NCI-H526 (cell line): ENCODE data around the gene MDGA2.
"Not testable (repeated sequence)": the region's sequence is repeated elsewhere in the genome, so short reads cannot be mapped to it uniquely, and the experiment has no call there.

Source experiments
- DNase-seq, 2 experiments: peaks; one replicate each; lab custom pipeline; 2025; lab: John Stamatoyannopoulos, UW

MDGA2 gene

DNA sequence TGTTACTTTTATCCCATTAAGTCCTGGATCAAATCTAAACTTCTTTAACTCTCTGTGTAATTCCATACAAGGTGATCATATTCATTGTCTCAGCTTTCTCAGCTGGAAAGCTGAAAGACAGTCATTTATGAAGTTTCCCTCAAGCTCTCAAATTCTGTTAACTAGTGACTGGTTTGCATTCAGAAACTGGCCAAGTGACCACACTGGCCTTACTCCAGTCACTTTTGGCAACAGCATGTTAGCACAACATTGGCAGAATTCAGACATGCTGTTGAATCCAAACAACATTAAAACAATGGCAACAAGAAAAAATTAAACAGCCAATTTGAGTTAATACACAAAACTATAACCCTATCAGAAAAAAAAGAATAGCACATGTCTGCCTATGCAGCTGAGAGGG is 343.3 kb downstream of the MDGA2 start:
- no peak for DNase-seq

DNA sequence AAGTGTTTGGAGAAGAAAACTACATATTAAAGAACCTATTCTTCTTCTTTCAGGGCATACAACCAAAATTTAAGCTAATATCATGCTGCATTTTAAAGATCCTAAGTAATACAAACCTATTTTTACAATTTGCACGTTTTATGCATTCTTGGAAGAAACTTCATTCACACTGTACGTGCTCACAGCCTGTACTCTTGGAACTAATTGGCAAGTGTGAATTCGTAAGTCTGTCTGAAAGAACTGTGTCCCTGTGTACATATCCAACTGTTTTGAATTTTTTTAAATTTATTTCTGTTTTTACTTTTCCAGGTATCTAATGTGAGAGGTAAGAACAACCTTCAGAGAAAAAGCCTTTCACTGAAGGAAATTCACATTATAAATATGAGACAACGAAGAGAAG is 347.0 kb downstream of the MDGA2 start:
- no peak for DNase-seq

DNA sequence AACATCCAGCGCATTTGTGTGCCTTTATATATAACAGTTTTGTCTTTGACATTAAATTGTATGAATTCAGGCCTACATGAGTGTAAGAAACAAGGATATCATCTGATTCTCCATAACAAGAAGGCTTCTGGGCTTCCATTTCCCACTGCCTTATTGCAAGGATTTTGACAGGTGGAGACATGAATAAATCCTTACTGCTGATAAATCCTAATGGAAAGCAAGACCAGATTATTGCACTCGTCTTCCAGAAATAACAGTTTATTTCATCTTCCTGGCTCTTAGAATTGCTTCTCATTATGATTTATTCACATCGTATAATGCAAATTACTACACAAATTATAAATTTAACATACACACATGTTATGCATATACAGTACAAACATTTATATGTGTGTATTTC is 348.1 kb downstream of the MDGA2 start:
- peak in 1 of 2 experiments; percentile 4 for DNase-seq

DNA sequence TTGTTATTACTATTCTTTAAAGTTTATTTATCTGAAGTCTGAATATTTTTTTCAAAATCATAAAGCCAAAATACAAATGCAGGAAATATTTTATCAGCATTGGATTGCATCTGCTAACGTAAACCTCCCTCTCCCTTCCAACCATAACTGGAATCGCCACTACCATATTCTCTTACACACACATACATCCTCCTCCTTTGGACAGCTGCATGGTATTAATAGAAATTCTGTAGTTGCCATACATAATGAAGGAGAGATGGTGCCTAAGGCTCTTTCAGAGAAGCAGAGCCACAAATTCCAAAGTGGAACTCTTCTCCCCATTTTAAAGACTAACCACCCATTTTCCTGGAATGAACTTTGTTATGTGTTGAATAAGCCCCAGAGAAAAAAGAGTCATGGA is 352.7 kb downstream of the MDGA2 start:
- no peak for DNase-seq

DNA sequence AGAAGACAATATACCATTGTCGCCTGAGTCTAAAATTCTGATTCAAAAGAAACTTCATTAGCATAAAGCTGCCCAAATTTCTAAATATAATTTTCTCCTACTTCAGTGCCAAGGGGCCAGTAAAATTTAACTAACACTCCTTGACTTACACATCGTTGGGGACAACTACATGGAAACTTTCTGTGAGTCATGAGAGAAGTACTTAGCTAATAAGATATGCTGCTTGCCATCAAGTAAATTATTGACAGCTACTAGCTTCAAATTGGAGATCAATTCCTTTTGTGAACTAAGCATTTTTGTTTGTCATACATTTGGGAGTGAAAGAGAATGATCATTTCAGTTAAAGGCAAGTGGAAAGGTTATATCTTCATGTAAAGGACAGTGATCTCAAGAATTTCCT is 373.3 kb downstream of the MDGA2 start:
- DNase-seq: no peak

DNA sequence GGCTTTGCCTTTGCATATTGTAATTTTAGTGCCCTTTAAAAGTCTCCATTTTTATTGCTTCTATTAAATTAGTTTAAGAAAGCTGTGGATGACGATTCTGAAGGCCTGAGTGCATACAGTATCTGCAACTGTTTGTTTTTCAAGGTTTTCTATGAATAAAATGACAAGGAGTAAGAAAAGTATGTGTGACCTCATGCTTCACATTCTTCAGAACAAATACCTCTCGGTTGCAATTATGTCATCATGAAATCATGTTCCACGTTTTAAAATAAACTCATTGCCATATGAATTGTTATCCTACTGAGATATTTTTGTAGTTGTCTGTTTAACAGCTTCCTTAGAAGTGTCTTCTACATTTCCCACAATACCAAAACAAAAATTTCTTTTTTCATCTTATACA is 374.6 kb downstream of the MDGA2 start:
- no peak for DNase-seq

DNA sequence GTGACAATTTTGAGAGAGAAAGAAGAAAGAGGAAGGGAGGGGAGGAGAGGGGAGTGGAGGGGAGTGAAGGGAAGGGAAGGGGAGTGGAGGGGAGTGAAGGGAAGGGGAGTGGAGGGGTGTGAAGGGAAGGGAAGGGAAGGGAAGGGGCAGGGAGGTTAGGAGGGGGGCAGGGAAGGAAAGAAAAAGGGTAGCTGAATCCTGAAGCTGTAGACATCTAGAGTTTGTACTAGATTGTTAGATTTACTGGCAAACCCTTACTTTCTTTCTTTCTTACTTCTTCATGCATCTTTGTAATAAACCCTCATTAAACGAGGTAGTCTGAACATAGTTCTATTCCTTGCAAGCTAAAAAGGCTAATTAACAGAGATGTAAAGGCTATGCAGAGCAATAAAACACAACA is 378.0 kb downstream of the MDGA2 start:
- DNase-seq: no peak

DNA sequence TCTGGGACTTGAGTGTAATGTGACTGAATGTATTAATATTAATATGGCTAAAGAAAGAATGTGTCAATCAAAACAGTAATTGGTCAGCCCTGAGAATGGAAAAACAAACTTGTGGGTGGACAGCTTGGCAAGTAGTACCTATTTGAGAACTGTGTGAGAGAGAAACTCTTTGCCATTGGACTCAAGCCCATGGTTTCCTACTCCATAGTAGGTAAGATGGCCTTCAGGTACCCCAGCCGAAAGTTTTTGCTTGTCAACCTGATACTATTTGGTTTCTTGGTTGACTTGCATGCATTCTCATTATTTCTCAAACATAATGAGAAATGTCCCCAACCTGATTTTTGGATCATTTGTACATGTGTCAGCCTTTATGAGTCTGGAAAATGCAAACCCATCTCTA is 391.1 kb downstream of the MDGA2 start:
- no peak for DNase-seq

DNA sequence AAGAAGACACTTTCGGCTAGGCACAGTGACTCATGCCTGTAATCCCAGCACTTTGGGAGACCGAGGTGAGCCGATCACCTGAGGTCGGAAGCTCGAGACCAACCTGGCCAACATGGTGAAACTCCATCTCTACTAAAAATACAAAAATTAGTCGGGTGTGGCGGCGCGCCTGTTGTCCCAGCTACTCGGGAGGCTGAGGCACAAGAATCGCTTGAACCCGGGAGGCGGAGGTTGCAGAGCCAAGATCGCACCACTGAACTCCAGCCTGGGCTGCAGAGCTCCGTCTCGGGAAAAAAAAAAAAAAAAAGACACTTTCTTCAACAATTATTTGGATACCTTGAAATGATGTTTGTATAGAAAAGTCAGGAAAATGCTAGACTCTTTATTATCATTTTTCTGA is 393.6 kb downstream of the MDGA2 start:
- not testable (repeated sequence) for DNase-seq

DNA sequence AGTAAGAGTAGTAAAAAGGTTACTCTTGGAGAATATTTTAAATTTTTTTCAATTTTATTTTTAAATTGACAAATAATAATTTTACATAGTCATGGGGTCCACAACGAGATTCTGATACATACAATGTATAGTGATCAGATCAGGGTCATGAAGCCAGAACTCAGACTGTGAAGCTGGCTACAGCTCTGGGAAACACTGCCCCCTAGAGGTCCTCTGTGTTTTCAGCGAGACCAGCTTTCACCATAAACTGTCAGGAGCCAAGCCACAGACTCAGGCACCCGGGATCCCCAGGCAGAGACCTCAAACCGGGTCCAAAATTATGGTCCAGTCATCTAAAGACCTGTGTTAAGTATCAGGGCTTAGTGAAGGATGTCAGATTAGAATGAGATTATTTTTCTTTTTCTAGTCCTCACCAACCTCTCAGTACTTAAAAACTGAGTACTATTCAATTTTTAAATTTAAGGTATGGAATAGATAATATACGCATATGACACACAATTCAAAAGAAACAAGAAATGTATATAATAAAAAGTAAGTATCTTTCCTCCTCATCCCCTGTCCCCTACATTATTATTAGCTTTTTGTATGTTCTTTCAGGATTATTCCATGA is 397.1 kb downstream of the MDGA2 start:
- peak; percentile 43 to 82 for DNase-seq

DNA sequence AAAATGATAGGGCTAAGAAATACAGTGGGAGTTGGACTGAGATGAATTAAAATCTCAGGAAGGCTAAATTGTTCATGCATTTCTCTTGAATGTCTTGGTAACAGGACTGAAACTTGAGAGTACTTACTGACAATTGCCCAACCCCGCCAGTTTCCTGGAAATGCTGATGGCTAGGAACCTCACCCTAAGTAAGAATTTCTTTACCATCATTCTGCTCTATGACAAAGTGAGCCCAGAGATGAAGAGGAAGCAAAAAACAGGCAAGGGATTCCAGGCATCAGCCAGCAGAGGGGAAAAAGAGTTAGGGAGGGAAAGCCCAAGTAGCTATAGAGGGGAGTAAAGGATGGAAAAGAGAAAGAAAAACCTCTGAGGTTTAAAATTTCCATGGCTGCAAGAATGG is 397.7 kb downstream of the MDGA2 start:
- DNase-seq: no peak

DNA sequence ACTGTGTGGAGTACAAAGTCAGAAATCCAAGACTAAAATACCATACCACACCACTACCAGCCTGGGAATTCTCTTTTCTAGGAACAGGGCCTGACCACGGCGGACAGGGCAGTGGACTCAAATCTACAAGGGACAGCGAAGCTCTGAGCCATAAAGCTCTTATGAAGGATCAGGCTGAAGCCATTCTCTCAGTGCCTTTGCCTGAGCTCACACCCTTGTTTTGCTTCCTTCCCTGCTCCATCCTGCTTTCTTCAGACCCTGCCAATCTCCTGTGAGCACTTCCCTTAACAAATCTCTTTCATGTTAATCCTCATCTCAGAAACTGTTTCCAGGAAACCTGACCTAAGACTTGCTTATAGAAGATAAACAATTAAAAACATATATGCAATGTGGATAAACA is 398.5 kb downstream of the MDGA2 start:
- DNase-seq: no peak

DNA sequence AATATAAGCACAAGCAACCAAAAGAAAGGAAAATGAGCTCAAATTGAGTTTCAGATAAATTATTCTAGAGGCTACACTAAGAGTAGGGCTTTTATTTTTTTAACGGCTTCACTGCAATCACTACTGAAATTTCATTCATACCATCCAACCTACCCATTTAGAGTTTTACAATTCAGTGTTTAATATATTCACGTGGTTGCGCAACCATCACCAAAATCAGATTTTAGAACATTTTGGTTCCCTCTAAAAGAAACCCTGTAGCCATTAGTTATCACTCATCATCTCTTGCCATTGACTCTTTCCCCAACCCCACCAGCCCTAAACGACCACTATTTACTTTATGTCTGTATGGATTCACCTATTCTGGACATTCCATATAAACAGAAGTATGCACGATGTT is 401.5 kb downstream of the MDGA2 start:
- no peak for DNase-seq

DNA sequence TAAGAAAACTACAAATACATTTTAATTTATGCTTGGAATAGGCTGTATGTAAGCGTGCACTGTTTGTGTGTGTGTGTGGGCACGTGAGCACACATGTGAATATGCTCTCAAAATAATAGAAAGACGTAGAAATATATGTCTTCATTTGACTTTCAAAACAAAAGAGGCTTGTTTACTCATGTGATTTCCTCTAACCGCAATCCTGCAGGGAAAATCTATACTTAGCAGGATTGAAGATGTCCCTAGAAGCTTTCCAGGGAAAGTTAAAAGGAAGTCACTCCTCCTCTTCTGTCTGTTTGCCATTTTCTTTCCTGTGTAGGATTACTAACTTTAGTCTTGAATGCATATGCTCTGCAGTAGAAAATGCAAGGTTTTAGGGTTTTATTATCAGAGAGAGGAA is 404.7 kb downstream of the MDGA2 start:
- peak; percentile 28 to 42 for DNase-seq

DNA sequence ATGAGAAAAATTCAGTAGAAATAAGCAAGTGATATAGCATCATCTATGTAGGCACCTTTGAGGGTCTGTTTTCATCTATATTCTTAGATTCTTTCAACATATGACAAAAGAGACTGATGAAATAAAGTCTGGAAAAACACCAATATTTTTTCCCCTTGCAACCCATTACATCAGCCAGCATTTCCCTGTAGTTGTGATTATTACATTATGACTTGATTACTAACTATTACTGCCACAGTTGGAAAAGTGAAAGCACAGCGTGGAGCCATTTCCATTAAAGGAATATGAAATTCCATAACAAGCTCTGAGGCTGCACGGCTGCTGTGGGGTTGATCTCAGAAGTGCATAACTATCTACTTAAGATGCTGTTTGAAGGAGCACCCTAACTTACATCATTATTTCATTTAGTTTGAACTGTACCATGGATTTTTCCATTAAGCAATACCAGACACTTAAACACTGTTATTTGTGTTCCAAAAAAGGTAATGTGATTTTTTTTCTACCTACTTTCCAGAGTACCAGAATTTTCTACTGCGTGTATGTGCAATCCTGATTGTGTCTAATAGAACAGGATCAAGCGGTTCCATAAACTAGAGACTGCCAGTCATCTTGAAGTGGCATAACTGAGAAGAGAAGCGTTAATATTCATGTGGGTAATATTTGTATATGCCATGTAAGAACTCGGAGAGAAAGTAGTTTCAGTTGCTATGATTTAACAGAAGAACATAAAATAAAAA is 405.5 kb downstream of the MDGA2 start:
- no peak for DNase-seq

DNA sequence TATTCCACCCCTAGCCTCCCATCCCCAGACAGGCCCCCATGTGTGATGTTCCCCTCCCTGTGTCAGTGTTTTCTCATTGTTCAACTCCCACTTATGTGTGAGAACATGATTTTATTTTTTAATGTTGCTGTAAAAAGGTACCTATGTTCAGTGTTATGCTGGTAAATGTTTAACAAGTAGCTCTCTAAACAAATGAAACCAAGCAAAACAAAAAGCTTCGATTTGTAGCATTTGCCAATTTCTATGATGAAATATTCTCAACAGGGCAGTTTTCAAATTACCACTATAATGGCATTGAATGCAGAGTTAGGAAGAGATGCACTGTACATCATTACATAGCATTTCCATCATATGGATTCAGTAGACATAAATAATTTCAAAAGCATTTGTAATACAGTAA is 410.6 kb downstream of the MDGA2 start:
- DNase-seq: no peak

DNA sequence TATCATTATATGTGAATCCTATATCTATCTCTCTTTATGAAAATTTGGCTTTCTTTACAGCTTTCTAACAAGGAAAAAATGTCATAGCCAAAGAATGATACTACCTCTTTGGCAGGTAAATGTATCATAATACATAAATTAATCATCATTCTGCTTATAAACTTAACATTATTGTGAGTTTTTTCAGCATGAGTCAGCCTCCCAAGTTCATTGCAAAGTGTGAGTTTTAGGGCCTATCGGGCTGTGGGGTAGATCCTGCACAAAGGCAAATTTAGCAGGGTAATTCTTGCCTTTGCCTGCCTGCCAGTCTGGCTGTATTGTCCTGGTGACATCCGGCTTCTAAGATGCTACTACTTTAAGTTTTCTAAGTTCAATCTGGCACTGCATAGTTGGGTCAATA is 412.6 kb downstream of the MDGA2 start:
- no peak for DNase-seq

DNA sequence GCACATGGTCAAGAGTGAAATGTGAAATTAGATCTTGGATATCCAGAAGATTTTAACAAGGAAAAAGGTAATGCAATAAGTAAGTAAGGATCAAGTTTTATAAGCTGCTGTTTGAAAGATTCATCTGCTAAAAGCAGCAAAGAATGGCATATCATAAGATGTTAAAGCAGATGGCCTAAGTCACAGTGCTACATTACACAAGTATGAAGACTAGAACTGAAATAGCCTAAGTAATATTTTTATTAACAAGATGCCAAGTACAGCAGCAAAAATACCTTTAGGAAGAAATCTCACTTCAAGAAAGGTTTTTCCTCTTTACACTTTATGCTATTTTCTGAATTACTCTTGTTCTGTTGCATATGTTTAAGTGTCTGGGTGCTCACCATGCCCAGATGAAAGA is 414.1 kb downstream of the MDGA2 start:
- no peak for DNase-seq

DNA sequence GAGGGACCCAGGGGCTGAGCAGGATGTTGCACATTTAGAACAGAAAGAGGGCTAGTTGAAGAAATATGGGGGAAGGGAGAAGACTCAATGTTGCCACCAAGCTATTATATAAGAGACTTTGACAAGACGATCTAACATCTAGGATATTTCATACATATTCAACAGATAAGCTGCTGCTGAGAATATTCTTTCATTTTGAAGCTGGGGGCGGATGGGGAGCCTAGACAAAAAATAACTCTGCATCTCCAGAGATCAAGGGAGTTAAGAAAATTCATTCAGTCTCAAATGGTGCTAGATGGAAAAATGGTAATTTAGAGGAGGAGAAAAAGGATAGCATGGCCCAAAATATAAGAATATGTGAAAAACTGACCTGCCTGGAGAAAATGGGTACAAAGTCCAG is 415.6 kb downstream of the MDGA2 start:
- no peak for DNase-seq

DNA sequence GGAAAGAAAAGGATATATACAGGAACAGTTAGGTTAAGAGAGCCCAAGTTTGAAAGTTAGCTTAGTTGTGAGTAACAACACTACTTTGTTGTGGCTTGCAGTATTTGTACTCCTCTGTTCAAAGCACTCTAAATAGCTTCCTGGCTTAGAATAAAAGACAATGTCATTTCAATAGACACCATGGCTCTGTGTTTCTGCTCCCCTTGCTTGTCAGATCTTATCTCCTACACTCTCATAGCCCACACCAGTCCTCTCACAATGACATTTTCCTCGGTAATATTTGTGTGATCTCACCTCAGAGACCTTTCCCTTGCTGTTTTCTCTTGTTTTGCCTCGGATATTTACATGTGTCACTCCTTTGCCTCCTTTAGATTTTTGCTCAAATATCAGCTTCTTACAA is 418.4 kb downstream of the MDGA2 start:
- no peak for DNase-seq

DNA sequence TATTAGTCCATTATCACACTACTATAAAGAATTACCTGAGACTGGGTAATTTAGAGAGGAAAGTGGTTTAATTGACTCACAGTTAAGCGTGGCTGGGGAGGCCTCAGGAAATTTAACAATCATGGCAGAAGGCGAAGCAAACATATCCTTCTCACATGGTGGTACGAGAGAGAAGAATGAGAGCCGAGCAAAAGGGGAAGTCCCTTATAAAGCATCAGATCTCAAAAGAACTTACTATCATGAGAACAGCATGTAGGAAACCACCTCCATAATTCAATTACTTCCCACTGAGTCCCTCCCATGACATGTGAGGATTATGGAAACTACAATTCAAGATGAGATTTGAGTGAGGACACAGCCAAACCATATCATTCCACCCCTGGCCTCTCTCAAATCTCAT is 422.6 kb downstream of the MDGA2 start:
- DNase-seq: no peak

DNA sequence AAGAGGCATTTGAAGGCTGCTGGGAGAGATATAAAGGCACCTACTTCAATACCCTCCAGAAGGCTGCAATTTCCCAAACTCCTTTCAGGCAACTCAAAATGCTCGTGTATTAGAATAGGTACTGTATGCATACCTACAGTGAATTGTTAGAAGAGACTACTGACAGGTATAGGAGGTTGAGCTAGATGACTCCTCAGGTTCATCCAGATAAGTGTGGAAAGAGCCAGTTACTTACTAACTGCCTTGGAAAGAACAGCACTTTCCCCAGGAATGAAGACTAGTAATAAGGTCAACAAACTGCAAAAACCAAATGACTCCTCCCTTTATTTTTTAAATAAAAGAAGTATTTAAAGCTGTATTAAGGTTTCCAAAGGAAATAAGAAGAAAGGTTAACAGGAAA is 429.0 kb downstream of the MDGA2 start:
- no peak for DNase-seq

DNA sequence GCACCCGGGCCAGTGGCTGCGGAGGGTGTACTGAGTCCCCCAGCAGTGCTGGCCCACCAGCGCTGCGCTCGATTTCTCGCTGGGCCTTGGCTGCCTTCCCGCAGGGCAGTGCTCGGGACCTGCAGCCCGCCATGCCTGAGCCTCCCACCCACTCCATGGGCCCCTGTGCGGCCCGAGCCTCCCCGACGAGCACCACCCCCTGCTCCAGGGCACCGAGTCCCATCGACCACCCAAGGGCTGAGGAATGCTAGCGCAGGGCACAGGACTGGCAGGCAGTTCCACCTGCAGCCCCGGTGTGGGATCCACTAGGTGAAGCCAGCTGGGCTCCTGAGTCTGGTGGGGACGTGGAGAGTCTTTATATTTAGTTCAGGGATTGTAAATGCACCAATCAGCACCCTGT is 432.8 kb downstream of the MDGA2 start:
- DNase-seq: not testable (repeated sequence)
